Cardiac fibroblast (primary cell): ENCODE measurements around the gene SHISA2.

Experiments used
- DNase-seq, 2 donors: peaks; one replicate each; pipeline versions ENCODE4 v3.0.0 to v3.0.0-alpha.2; 2010; ENCODE audit warnings: low read depth in 2 of 2
- H3K4me3 ChIP-seq, 2 donors: replicated peaks in 1 of 2; 1 replicate in 1 of 2; 2 replicates in 1 of 2; pipeline ENCODE4 v1.5.1; 2011; ENCODE audit warnings: low read depth in 2 of 2, low read length in 2 of 2, mild to moderate bottlenecking in 2 of 2, moderate library complexity in 1 of 2
- TF ChIP-seq, protein P1 (sequence below): IDR thresholded peaks from one replicate; pipeline ENCODE4 v1.5.1; 2011; ENCODE audit warnings: low read depth, mild to moderate bottlenecking, low read length, inconsistent platforms

Gene SHISA2

DNA sequence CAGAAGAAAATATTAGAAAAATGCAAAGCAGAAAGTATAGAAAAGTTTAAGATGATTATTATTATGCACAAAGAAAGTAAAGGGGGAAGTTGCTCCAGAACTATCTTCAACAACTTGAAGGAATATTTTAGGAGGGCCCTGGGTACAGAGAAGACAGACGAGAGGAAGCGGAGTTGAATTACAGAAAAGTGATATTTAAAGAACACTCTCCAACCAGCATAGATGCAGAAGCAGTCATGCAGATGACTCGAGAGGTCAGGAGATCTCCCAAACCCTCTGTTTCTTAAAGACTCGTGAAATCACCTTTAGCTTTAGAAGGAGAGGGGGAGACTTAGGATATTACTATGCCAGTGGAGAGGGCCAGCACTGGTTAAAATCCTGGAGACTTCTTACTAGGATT lies 8.5 kb upstream of the SHISA2 start:
- no peak overlapping the region for H3K4me3 ChIP-seq
- no peak for DNase-seq
- TF ChIP-seq, protein P1, sequence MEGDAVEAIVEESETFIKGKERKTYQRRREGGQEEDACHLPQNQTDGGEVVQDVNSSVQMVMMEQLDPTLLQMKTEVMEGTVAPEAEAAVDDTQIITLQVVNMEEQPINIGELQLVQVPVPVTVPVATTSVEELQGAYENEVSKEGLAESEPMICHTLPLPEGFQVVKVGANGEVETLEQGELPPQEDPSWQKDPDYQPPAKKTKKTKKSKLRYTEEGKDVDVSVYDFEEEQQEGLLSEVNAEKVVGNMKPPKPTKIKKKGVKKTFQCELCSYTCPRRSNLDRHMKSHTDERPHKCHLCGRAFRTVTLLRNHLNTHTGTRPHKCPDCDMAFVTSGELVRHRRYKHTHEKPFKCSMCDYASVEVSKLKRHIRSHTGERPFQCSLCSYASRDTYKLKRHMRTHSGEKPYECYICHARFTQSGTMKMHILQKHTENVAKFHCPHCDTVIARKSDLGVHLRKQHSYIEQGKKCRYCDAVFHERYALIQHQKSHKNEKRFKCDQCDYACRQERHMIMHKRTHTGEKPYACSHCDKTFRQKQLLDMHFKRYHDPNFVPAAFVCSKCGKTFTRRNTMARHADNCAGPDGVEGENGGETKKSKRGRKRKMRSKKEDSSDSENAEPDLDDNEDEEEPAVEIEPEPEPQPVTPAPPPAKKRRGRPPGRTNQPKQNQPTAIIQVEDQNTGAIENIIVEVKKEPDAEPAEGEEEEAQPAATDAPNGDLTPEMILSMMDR, result no peak

- no peak for DNase-seq
- TF ChIP-seq, protein P1, result no peak
- no peak overlapping the region for H3K4me3 ChIP-seq
Measured at GRCh38 chr13:26058704-26059103, 6.9 kb upstream of the SHISA2 start.

DNA sequence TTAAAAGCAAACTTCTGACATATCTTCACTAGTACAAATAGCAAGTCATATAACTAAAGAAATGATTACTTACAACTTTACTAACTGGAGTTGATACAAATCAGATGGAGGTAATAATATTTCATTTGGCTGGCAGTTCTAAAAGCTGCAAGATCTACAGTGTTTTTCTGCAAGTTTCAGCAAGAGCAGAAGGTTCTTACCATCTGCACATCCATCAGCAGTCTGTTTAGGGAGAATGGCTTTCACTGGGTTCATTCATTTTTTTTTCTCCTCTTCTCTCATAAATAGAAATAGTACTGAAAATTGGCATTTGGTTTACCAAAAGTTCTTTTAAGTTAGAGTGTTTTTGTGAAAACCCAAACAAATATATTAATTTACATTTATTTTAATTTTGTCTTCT lies 3.1 kb upstream of the SHISA2 start:
- H3K4me3 ChIP-seq, result no peak overlapping the region
- no peak for DNase-seq
- TF ChIP-seq, protein P1, result no peak

DNA sequence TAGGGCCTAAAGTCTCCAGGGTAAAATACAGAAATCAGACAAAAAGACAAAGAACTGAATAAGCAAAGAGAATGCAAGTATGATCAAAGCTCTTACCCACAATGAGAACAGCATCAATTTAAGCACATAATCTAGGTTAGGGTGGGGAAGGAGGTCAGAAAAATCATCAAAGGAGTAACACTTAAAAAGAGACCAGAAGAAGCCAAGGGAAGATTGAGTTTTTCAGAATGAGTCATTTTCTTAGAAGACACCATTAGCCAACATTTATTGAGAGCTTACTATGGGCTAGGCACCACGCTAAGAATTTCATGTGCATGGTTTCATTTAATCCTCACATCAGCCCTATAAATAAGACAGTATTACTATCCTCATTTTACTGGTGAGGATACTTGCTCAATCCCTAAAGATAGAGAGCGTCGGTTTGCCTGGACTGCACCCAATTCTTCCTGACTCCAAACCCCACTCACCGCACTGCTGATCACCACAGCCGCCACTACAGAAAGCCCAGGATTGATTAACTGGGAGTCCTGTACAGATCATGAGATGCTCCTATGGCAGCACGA lies 1.7 kb upstream of the SHISA2 start:
- TF ChIP-seq, protein P1, result no peak
- no peak overlapping the region for H3K4me3 ChIP-seq
- DNase-seq, result no peak

- no peak for DNase-seq
- no peak overlapping the region for H3K4me3 ChIP-seq
- TF ChIP-seq, protein P1, result no peak
Measured at GRCh38 chr13:26052337-26052736, 521 bp upstream of the SHISA2 start.

- TF ChIP-seq, protein P1, result no peak
- H3K4me3 ChIP-seq, result peak overlapping the region; percentile 16 to 43
- peak; percentile 12 to 20 for DNase-seq
Measured at GRCh38 chr13:26051231-26051656, 572 bp downstream of the SHISA2 start.
